Fibroblast of lung (primary cell): Measurements from ENCODE around the gene FAM20C.

Source experiments
- CTCF ChIP-seq, 2 donors: IDR thresholded peaks in 1 of 2; conservative IDR thresholded peaks in 1 of 2; 1 replicate in 1 of 2; 2 replicates in 1 of 2; pipeline ENCODE4 v1.5.1; 2011 to 2012; ENCODE audit warnings: low read length in 2 of 2, control low read depth in 1 of 2, inconsistent platforms in 1 of 2, low read depth in 1 of 2, mild to moderate bottlenecking in 1 of 2
- EZH2 ChIP-seq: IDR thresholded peaks from 2 replicates; pipeline ENCODE4 v1.5.1; 2012; ENCODE audit warnings: low read length, control low read depth, mild to moderate bottlenecking; ENCODE audit errors: missing control alignments

- no peak for TF ChIP-seq CTCF (conservative IDR thresholded peaks at IDR 0.05 in 1 of 2, IDR thresholded peaks at IDR 0.05 in 1 of 2; ENCODE audit: low read depth in 1 of 2, low read length in 2 of 2)
- TF ChIP-seq EZH2, result no peak
Observed at GRCh38 chr7:234708-235553, 42.6 kb downstream of the FAM20C start.
